ENCODE results near the gene CPXM1.

DNA sequence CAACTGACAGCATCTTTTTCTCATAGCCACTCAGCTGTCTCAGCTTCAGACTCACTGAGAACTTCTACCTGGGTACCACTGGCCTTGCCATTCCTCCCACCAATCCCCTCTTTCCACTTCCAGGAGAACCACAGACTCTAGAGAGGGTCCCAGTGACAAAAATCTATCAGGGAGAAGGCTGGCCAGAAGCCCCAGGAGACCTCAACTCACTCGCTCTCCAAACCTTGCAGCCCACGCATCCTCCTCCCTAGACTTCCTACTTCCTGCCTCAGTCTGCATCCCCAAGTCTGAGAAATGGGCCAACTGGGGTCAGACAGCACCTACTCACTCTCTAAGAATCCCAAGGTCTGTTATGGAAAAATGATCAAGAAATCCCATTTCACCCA, 16.9 kb upstream of the CPXM1 start:
- no peak for TF ChIP-seq POLR2A (IDR thresholded peaks at IDR 0.05)
- TF ChIP-seq, protein P1, sequence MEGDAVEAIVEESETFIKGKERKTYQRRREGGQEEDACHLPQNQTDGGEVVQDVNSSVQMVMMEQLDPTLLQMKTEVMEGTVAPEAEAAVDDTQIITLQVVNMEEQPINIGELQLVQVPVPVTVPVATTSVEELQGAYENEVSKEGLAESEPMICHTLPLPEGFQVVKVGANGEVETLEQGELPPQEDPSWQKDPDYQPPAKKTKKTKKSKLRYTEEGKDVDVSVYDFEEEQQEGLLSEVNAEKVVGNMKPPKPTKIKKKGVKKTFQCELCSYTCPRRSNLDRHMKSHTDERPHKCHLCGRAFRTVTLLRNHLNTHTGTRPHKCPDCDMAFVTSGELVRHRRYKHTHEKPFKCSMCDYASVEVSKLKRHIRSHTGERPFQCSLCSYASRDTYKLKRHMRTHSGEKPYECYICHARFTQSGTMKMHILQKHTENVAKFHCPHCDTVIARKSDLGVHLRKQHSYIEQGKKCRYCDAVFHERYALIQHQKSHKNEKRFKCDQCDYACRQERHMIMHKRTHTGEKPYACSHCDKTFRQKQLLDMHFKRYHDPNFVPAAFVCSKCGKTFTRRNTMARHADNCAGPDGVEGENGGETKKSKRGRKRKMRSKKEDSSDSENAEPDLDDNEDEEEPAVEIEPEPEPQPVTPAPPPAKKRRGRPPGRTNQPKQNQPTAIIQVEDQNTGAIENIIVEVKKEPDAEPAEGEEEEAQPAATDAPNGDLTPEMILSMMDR (IDR thresholded peaks at IDR 0.05) = no peak
- TF ChIP-seq POLR2AphosphoS5 (IDR thresholded peaks at IDR 0.05) = no peak

Measured in prostate gland (tissue), 2 donors.